GM18499 (cell line): ENCODE results near the gene UGGT1.

ENCODE experiments used
- ATAC-seq: cut with Tn5 transposase; IDR thresholded peaks from one replicate; pipeline ENCODE4 v1.9.1; 2021; ENCODE audit warnings: moderate number of reproducible peaks; ENCODE audit not compliant: insufficient read depth, unreplicated experiment

UGGT1 gene

DNA sequence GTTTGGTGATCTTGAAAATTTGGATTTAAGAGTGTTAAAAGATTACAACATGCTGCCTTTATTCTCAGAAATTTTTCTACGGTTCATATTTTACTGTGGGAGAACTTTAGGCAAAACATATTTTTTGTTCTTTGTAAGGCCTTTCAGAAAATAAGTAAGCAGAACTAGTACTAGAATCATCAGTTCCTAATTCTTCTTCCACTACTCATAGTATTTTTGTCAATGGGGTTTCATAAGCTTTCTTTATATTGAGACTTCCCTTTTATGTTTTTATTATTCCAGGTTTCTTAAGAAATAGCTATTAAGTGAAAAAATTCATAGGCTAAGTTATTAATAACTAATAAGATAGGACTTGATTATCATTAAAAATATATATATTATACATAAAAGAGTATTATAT is 12.4 kb downstream of the UGGT1 start:
- ATAC-seq: no peak

DNA sequence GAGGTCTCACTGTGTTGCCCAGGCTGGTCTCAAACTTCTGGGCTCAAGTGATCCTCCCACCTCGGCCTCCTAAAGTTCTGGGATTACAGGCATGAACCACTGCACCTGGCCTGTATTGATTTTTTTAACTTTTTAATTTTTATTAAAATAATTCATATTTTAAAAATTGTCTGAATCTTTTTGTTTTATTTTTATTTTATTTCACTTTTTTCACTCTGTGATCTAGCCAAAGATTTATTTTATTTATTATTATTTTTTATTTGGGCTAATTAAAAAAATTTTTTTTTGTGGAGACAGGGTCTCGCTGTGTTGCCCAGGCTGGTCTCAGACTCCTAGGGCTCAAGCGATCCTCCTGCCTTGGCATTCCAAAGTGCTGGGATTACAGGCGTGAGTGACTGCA is 14.1 kb downstream of the UGGT1 start:
- ATAC-seq: no peak

DNA sequence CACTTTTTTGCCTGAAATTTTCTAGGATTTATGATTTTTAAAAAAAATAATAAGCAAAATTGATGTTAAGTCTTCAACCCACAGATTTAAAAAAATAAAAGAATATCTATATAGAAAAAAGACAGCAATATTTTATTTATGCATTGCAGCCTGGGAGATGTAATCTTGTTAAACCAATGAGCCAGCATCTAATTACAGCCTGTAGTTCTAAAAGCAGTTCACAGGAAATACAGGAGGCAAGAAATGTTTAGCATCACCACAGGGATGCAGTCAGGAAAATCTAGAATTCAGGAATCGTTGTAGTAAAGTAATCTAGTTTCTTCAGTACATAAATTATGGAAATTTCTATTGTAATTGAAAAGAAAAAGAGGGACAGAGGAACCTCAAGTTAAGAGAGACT is 17.2 kb downstream of the UGGT1 start:
- no peak for ATAC-seq

DNA sequence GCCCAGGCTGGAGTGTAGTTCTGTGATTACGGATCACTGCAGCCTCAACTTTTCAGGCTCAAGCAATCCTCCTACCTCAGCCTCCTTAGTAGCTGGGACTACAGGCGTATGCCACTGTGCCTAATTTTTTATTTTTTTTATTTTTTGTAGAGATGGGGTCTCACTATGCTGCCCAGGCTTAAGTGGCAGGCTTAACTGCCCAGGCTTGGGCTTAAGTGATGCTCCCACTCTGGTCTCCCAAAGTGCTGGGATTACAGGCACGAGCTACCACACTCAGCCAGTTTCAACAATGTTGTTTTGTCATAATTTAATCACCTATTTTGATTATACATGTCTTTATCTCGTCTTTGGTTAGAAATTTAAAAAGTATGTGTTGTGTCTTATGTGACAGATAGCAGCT is 18.2 kb downstream of the UGGT1 start:
- ATAC-seq: no peak

DNA sequence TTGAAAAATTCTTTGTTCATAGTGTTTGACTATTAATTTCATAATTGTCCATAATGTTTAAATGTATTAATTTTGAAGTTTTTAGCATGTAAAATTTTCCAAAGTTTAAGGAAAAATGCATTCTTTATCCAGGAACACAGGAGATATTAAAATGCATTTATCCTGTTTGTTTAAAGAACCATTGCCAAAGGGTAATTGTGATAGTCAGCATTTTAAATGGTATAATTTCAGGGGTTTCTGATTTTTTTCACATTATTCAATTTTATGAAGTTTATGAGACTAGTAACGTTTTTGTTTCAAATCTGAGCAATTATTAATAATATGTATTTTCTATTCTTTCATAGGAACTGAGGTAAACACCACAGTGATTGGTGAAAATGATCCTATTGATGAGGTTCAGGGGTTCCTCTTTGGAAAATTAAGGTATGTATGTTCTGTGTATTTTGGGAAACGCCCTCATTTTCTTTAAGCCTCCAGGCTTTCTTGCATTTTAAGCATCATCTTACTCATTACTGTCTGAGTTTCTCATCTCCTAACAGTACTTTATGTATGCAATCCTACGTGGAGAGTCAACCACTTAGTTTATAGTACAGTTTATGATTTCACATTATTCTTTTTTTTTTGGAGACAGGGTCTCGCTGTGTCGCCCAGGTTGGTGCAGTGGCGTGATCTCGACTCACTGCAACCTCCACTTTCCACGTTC is 25.1 kb downstream of the UGGT1 start:
- no peak for ATAC-seq

DNA sequence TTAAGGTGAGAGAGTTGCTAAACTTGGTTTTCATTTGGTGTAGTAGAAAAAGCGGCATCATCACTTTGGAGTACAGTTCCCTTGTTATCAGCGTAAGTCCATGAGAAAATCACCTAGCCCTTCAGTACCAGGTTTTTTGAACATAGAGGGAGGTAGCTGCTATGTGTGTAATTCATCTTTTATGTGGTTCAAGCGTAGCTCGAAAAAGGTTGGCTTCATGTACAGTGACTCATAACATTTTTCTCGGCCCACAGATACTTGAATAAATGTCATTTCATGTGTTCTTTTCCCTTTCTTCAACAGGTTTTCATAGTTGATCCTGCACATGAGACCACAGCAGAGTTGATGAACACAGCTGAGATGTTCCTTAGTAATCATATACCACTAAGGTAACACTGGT is 43.6 kb downstream of the UGGT1 start:
- no peak for ATAC-seq

DNA sequence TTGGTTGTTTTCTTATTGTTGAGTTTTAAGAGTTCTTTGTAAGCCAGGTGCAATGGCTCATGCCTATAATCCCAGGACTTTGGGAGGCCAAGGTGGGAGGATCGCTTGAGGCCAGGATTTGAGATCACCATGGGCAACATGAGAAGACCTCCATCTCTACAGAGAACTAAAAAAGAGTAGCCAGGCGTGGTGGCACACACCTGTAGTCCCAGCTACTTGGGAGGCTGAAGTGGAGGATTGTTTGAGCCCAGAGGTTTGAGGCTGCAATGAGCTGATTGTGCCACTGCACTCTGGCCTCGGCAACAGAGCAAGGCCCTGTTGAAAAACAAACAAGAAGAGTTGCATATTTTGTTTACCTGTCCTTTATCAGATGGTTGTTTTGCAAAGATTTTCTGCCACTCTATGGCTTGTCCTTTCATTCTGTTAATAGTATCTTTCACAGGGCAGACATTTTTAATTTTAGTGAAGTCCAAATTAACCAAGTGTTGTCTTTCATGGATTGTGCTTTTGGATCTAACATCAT is 46.2 kb downstream of the UGGT1 start:
- no peak for ATAC-seq

DNA sequence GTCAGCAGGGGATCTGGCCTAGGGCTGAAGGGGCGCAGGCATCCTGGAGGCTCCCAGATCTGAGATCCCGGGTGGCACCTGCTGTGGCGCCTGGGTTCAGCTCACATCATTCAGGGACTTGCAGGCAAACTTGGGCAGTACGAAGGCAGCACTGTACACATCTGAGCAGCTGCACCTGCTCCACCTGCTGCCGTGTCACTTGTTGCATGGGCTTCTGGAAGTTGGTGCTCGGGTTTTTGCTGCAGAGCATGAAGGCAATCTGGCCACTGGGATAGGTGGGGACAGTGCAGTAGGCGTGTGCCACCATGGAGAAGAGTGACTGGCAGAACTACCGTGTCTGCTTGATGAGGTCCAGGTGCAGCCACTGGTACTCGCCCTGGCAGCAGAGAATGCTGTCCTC is 48.6 kb downstream of the UGGT1 start:
- ATAC-seq: no peak

DNA sequence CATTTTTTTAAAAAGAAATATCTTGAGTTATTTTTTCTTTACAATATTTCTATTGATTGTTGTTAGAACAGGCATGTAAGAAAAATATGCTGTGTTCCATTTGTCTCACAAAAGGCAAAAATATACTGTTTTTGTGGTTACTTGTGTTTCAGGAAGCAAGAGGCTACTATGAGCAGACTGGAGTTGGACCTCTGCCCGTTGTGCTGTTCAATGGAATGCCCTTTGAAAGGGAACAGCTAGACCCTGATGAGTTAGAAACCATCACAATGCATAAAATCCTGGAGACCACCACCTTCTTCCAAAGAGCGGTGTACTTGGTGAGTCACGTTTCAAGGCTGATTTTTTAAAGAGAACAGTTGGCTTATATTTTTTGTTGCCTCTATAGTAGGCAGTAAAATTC is 54.7 kb downstream of the UGGT1 start:
- ATAC-seq: no peak

DNA sequence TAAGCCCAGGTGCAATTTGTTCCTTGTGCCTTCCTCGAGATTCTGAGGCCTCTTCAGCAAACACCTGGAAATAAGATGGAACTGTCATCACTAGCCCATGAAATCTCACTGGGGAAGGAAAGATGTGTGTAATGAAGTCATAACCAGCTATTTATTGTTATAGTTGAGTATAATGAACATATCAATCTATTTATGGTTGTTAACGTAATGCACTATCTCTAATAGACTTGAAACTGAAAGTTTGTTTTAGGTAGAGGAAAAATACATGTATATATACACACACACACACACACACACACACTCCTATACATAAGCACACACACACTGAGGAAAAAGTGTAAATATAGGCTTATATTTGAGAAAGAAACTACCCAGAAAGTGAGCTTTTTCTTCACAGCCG is 62.8 kb downstream of the UGGT1 start:
- ATAC-seq: no peak

DNA sequence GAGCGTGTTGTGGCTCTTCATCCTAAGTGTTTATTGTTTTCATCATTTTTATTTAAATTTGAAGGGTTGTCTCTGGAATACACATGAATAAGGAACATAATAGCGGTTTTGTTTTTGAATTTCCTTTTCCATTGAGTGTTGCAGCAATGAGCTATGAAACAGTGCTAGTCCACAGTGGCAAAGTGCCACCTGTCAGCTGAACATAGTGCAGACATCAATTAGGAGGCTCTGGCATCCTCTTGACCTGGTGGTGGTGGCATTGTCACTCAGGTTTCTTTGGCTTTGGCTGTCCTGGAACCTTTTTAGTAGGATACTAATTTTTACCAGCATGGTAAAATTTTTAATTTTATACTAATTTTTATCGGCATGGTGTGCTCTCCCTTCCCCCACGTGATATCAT is 63.2 kb downstream of the UGGT1 start:
- ATAC-seq: no peak

DNA sequence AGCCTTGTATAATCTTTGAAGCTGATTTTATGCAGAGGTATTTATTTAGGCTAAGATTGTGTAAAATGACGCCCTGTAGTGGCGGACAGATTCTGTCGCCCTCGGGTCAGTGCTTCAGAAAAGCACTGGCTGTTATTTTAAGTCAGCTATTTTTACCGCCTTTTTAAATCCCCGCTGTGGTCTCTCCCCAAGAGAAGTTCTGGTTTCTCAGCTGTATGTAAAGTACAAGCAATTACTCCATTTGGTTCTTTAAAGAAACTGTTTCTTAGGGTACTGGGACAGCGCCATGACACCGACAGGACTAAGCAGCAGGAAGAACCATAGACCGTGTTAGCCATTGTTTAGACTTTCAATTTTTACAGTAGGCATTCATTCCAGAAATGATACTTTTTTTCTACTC is 65.0 kb downstream of the UGGT1 start:
- no peak for ATAC-seq

DNA sequence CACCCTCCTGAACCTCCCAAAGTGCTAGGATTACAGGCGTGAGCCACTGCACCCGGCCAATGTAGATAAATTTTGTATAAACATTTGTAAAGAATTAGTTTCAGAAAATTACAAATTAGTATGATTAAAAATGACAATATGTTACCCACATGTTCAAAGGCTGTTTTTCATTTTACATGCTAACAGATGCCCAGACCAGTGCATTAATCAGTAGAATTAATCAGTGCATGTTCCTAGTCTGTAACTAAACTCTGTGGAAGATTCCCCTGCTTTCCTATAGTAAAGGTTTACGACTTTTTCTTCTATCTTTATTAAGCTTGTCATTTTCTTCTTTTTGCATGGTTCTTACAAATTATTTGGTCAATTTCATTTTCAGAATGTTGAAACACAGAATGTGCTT is 65.8 kb downstream of the UGGT1 start:
- ATAC-seq: no peak

DNA sequence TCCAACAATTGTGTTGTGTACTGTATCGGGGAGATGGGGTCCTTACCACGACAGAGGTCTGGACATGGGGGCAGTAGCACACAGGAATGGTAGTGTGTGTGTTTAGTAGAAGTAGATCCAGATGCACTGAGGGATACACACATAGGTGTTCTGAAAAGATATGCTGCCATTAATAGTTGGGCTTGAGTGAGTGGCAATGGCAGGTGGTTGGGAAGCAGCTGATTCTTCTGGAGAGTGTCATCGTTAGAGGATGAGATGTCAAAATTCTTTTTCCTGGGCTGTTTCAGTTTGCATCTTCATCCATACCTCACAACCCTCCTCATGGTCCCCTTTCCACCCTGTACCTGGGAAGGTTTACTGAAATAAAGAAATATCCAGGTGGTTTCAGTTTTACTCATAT is 66.6 kb downstream of the UGGT1 start:
- no peak for ATAC-seq

DNA sequence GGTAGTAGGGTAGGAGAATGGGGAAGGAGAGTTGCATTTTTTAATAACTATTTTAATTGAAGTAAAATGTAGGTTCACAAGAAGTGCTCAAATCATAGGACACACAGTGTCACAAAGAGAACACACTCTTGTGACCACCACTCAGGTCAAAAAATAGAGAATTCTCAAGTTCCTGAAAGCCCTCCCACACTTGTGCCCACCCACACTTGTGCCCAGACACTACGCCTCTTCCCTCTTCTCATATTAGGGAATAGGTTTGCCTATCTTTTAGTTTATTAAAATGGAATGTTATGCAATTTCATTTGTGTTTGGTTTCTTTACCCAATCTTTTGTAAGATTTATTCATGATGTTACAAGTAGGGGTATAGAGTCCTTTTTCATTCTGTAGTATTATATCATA is 67.2 kb downstream of the UGGT1 start:
- ATAC-seq: no peak

DNA sequence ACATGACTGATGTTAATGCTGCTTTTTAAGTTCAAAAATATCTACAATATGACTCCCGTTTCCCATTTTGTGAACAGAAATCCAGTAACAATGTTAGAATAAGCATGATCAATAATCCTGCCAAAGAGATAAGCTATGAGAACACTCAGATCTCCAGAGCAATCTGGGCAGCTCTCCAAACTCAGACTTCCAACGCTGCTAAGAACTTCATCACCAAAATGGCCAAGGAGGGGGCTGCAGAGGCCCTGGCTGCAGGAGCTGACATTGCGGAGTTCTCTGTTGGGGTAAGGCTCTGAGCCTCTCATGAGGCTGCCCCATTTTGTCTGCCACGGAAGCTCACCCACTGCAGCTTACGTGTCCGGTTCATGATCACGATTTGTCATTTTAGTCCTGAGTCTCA is 68.4 kb downstream of the UGGT1 start:
- no peak for ATAC-seq

DNA sequence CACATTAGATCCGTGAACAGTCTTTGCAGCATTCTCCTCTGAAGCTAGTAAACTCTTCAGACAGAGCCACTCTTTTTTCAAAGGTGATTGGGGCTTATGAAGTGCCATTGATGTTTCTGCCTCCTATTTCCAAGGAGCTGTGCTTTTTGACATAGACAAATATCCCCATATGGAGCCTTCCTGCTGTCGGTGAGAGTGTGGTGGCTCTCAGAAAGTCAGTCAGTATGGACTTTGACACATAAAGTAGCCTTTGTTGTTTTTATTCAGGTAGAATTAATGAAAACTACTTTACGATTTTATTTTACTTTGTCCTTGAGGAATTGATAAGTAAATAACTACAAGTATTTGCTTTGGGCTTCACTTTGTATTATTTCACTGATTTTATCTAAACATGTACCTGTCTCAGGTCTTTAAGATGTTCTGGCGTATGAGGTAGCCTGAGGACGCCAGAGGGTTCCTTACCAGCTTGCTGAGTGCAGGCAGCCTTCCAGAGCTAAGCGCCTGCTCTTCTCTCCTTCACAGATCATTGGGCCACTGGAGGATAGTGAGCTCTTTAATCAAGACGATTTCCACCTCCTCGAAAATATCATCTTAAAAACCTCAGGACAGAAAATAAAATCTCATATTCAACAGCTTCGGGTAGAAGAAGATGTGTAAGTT is 69.7 kb downstream of the UGGT1 start:
- no peak for ATAC-seq

DNA sequence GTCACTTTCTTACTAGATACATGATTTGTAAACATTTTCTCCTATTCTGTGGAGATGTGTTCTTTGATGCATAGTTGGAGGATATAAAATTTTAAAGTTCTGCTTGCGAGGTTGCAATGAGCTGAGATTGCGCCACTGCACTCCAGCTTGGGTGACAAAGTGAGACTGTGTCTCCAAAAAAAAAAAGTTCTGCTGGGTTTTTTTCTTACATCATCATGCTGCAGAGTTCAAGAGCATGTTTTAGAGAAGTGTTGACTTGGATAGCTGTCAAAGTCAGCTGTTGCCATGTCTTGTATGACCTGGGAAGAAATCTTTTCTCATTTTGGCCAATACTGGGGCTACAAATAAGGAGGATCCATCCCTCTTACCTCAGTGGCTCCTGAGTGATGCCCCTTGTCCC is 71.3 kb downstream of the UGGT1 start:
- ATAC-seq: no peak

DNA sequence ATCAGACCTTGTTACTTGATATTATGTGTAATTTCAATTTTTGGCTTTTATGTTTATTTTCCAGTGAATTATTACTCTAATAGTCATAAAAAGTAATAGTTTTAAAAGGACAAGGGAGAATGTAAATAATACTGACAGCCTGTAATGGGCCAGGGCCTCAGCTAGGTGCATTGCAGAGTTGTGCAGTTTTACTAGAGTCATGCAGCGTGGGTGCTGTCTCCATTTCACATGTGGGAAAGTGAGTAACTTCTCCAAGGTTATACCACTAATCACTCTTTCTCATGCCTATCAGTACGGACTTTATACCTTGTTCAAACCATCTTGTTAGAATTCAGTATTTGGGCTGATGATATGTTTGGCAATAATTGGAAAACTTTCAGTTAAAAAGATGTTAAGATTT is 73.3 kb downstream of the UGGT1 start:
- no peak for ATAC-seq

DNA sequence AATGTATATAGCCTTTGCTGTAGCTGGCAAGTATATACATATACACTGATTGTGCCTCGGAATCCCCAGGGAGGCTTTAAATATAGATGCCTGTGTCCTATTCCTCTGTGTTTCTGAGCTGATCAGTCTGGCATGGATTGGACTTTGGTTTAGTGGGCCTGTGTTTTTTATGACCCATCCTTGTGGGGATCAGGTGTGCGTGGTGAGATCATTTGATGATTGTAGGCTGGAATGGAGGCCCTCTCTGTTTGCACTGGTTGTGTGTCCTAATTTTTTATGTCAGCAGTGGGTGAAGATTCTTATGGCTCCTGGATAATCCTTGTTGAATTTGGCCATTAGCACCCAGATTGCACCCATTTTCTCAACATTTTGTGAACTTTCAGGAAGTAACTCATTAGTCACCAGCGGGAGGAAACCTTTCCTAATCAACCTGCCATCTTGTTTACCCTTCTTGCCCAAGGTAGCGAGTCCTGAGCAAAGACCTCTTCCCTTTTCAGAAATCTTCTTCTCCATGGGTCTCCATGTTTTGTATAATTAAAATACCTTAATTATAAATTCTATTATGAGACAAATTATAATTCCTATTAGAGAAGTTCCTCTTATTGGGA is 75.8 kb downstream of the UGGT1 start:
- no peak for ATAC-seq

DNA sequence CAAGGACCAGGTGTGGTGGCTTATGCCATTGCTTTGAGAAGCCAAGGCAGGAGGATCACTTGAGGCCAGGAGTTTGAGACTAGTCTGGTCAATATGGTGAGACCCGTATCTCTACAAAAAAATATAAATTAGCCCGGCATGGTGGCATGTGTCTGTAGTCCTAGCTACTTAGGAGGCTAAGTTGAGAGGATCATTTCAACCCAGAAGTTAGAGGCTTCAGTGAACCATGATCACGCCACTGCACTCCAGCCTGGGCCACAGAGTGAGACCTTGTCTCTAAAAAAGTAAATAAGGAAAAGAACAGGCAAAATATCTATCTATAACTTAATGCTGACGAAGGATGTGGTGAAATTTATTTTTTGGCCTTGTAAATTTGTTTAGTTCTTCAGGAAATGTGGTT is 78.1 kb downstream of the UGGT1 start:
- ATAC-seq: no peak

DNA sequence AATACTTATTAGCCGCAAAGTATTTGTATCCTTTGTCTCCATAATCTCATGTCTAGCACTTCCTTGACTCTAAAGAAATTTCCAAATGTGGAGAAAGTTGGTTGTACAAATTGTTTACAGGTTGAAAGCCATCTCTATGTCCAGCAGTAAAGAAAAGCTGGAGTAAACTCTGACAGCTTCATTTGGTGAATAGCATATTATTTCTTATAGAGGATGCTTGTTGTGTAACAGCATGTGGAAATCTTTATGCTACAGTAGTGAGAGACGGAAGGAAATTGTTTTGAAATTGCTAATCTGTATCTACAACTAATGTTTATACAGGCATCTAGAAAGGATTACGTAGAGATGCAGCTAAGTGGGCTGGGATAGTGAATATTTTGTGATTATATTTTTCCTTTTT is 78.5 kb downstream of the UGGT1 start:
- ATAC-seq: no peak
